GM23248 (cell line): ENCODE data around the gene PRICKLE1.

Source experiments
- EZH2 ChIP-seq: fragments of 200-600 bp; sonication (generic); IDR thresholded peaks from 2 replicates; pipeline ENCODE4 v1.6.1; 2018; ENCODE audit warnings: antibody characterized with exemption, mild to moderate bottlenecking; ENCODE audit not compliant: insufficient read depth, poor library complexity, severe bottlenecking
- EZH2phosphoT487 ChIP-seq: fragments of 200-600 bp; sonication (generic); IDR thresholded peaks from 2 replicates; pipeline ENCODE4 v1.6.1; 2018; ENCODE audit warnings: antibody characterized with exemption, moderate library complexity, mild to moderate bottlenecking, low read depth; ENCODE audit not compliant: insufficient read depth

GRCh38 chr12:42633594-42633993 lies 44.0 kb upstream of the PRICKLE1 start:
- no peak for TF ChIP-seq EZH2
- no peak for TF ChIP-seq EZH2phosphoT487
